Ovary (tissue), 9 donors: Measurements from ENCODE around the gene RIC3. TPM values are rescaled to one million over a fixed set of nuclear protein-coding genes. Genes with fewer than 3 reads are reported as not detected.

ENCODE experiments used
- DNase-seq, 5 donors: peaks; one replicate each; pipeline ENCODE4 v3.0.0-alpha.2; 2019 to 2020
- H3K27ac ChIP-seq, 2 donors: fragments of 200-600 bp; one replicate each; pipeline versions ENCODE4 v1.5.1 to v1.8.0; 2019 to 2022
- H3K27me3 ChIP-seq: fragments of 200-600 bp; one replicate; pipeline ENCODE4 v1.8.0; 2022
- H3K36me3 ChIP-seq: fragments of 200-600 bp; sonication (generic); one replicate; pipeline ENCODE4 v1.5.1; 2019
- H3K4me1 ChIP-seq: one replicate; pipeline ENCODE4 v1.8.1; 2013; ENCODE audit warnings: mild to moderate bottlenecking, moderate library complexity; ENCODE audit not compliant: insufficient read depth
- H3K4me3 ChIP-seq: fragments of 200-600 bp; sonication (generic); one replicate; pipeline ENCODE4 v1.5.1; 2017
- H3K9me3 ChIP-seq, 2 donors: fragments of 200-600 bp in 1 of 2; sonication (generic) in 1 of 2; one replicate each; pipeline versions ENCODE4 v1.5.1 to v1.8.1; 2013 to 2019; ENCODE audit warnings: mild to moderate bottlenecking in 1 of 2, moderate library complexity in 1 of 2
- EP300 ChIP-seq: sonication (generic); formaldehyde crosslinking; IDR thresholded peaks from one replicate; pipeline ENCODE4 v1.6.1; 2017; ENCODE audit warnings: antibody characterized with exemption
- POLR2A ChIP-seq: fragments of 450-650 bp; IDR thresholded peaks from one replicate; pipeline ENCODE4 v1.6.1; 2017; ENCODE audit warnings: antibody characterized with exemption, mild to moderate bottlenecking, moderate library complexity
- WGBS, 3 donors: extraction: QIAGEN DNeasy Blood & Tissue Kit in 1 of 3; methylation state at CpG; one replicate each; pipeline versions ENCODE4 v1.1.5 to v1.1.7; 2013 to 2017; 5-methylcytosine and 5-hydroxymethylcytosine counted together
- intact Hi-C, 4 donors: fragments of 100-400 bp; cut with DNase I; formaldehyde crosslinking; loops; one replicate each; pipeline versions ENCODE4 v1.11.0 to v1.15.1; 2022 to 2023
- polyA plus RNA-seq, 2 donors: library from polyadenylated mRNA; stranded (reverse); fragments of 200-250 nt in 1 of 2; fragments of 350-450 nt in 1 of 2; fragmentation: Illumina TruSeq in 1 of 2; extraction: RNeasy Lipid Tissue Mini Kit (QIAGEN cat#74804) in 1 of 2; gene quantifications; one replicate each; pipeline ENCODE4 v1.2.3, GENCODE V29; 2013 to 2014
- total RNA-seq, 7 donors: library from RNA; depleted of rRNA in 2 of 7; stranded (reverse); fragments of >200 nt in 2 of 7; fragmentation: NEBNext Ultra II Directional in 3 of 7; extraction: Animal tissue kit (Norgen Biotek cat#: 25700) in 3 of 7; gene quantifications; one replicate each; pipeline versions ENCODE4 v1.1.0 to v1.2.4, GENCODE V29; 2016 to 2023
- TF ChIP-seq, protein P1 (sequence below), 3 donors: fragments of 450-650 bp in 2 of 3; fragments of 200-600 bp in 1 of 3; IDR thresholded peaks; one replicate each; pipeline versions ENCODE4 v1.5.1 to v1.8.0; 2016 to 2022; ENCODE audit warnings: antibody characterized with exemption in 3 of 3, mild to moderate bottlenecking in 1 of 3
- donor health status: DM: no; HTN: no; CAD: no; lungs with moderate emphysema.
- donor health status: DM: no; HTN: no; CAD: no.
- donor health status: Bipolar disorder and iron deficiency.
- donor health status: DM: yes; HTN: yes; CAD: no.
- donor health status: DM: no; HTN: no; CAD: no.
- donor health status: DM: yes; HTN: yes; CAD: no.

RIC3 gene
- total and polyA plus RNA-seq, 9 donors = 10.6 to 31.4 (median 26.3) TPM

DNA sequence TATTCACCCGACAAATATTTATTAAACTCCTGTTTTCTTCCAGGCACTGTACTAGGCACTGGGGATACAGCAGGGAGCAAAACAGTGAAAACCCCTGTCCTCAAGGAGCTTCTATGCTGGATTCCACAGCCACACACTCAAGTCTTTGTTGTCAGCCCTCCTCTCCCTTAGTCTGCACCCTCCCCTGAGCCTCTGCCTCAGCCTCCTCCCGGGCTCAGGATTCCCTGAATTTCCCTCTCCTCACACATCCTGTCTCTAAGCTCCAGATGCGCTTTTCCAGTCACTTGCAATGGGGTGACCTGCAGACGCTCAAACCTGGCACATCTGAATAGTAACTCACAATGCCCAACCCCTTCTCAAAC lies 101.3 kb downstream of the RIC3 start:
- intact Hi-C loops = no loop called here
- Histone ChIP-seq H3K27me3 (no peaks in the 10 kb centered on the region), H3K4me3 (no peak overlapping the region), H3K27ac (no peak overlapping the region), H3K9me3 (no peaks in the 10 kb centered on the region), H3K4me1 (peaks cover 18% of the 10 kb centered on the region), H3K36me3 (no peaks in the 10 kb centered on the region)
- 92 to 93% (median 93%) methylated on average over 4 of the region's 4 CpGs for WGBS, 3 donors
- TF ChIP-seq POLR2A (no peak), EP300 (no peak)
- TF ChIP-seq, protein P1, sequence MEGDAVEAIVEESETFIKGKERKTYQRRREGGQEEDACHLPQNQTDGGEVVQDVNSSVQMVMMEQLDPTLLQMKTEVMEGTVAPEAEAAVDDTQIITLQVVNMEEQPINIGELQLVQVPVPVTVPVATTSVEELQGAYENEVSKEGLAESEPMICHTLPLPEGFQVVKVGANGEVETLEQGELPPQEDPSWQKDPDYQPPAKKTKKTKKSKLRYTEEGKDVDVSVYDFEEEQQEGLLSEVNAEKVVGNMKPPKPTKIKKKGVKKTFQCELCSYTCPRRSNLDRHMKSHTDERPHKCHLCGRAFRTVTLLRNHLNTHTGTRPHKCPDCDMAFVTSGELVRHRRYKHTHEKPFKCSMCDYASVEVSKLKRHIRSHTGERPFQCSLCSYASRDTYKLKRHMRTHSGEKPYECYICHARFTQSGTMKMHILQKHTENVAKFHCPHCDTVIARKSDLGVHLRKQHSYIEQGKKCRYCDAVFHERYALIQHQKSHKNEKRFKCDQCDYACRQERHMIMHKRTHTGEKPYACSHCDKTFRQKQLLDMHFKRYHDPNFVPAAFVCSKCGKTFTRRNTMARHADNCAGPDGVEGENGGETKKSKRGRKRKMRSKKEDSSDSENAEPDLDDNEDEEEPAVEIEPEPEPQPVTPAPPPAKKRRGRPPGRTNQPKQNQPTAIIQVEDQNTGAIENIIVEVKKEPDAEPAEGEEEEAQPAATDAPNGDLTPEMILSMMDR (IDR thresholded peaks at IDR 0.05) = no peak
- no peak for DNase-seq

DNA sequence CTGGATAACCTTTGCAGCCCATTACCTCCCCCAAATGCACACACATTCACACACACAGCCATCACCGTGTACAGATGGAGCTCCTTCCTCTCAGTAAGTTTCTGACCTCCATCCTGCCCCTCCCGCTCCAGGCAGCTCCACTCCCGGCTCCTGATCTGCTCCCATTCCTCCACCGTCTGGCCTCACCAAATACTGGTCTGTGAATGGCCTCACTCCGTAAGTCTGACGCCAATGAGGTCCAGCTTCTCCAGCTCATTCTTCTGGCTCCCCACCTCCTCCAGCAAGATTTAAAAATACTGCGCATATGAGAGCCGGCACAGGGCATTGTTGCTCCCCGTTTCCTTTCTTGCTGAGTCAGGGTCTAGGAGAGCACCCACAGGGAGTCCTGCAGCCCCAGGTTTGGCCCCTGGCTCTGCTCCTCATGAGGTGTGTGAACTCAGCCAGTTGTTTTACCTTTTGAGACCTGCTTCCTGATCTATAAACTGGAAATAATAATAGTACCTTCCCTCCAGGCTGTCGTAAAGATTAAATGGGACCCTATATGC lies 101.8 kb downstream of the RIC3 start:
- H3K36me3 ChIP-seq = no peaks in the 10 kb centered on the region
- 55 to 76% (median 61%) methylated on average over 10 of the region's 10 CpGs for WGBS, 3 donors
- H3K4me1 ChIP-seq = peaks cover 18% of the 10 kb centered on the region
- intact Hi-C loops = no loop called here
- DNase-seq = no peak
- TF ChIP-seq EP300 = no peak
- TF ChIP-seq, protein P1 (IDR thresholded peaks at IDR 0.05) = no peak
- TF ChIP-seq POLR2A = no peak
- no peak overlapping the region for H3K27ac ChIP-seq
- H3K27me3 ChIP-seq = no peaks in the 10 kb centered on the region
- H3K4me3 ChIP-seq = no peak overlapping the region
- H3K9me3 ChIP-seq = no peaks in the 10 kb centered on the region

DNA sequence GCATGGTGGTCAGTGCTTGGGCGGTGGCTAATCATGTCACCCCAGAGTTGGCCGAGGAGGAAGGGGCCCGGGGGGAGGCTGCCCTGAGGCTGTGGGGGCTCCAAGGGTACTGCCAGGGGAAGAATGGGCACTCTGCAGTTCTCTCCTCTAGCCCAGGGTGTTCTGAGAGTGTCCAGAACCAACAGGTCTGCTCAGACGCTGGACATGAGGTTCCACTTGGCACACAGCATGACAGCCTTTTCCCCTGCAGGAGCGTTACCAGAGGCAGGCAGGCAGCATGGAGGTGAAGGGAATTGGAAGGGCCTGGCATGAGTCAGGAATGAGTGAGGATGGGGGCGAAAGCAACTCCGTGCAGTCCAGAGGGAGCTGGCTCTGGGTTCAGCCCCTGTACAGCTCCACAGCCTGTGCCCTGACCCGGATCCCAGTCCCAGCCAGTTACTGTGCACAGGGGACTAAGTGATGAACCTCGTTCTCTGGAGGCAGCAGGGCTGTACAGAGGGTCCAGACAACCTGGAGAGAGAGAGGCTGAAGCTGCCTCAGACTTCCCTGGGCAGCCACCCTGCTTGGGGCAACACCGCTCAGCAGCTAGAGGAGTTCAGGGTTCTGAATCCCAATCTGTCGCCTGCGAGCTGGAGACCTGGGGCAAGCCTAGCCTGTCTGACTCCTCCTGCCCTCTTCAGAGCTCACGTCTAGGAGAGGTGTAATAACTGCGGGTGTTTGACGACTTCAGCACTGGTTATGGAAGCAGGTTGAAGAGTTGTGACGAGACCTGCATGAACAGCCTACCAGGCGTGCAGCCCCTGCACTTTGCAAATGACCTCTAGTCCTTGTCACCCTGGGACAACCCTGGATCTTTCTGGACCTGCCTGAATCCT lies 102.6 kb downstream of the RIC3 start:
- WGBS, 3 donors = 88 to 91% (median 89%) methylated on average over 16 to 17 of the region's 17 CpGs
- Histone ChIP-seq H3K36me3 (no peaks in the 10 kb centered on the region), H3K27ac (no peak overlapping the region), H3K9me3 (no peaks in the 10 kb centered on the region), H3K4me3 (no peak overlapping the region), H3K27me3 (no peaks in the 10 kb centered on the region), H3K4me1 (peaks cover 18% of the 10 kb centered on the region)
- no peak for TF ChIP-seq EP300
- no peak for TF ChIP-seq POLR2A
- TF ChIP-seq, protein P1 (IDR thresholded peaks at IDR 0.05) = no peak
- no peak for DNase-seq
- intact Hi-C loops = no loop called here

DNA sequence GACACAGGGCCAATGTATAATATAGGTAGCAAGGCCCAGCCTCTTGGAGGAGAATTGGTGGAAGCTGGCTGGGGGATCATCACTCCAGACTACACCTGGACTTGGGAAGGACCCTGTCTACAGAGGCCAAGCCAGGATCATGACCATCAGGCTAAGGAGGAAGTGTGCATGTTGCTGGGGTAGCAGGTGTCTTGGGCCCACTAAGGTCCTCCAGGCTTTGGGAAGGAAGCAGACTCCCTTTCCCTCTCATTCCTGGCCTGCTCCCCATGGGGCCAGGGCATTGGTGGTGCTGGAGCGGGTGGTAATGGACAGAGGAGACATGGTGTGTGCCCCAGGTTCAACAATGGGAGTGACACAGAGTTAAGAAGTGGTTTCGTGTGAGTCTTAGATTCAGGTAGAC lies 103.8 kb downstream of the RIC3 start:
- no peaks in the 10 kb centered on the region for H3K36me3 ChIP-seq
- no peak for DNase-seq
- 99 to 100% (median 100%) methylated on average over 2 of the region's 2 CpGs for WGBS, 3 donors
- H3K4me1 ChIP-seq = peaks cover 18% of the 10 kb centered on the region
- H3K27me3 ChIP-seq = no peaks in the 10 kb centered on the region
- intact Hi-C loops = no loop called here
- no peak overlapping the region for H3K27ac ChIP-seq
- no peaks in the 10 kb centered on the region for H3K9me3 ChIP-seq
- H3K4me3 ChIP-seq = no peak overlapping the region
- TF ChIP-seq POLR2A = no peak
- TF ChIP-seq, protein P1 (IDR thresholded peaks at IDR 0.05) = no peak
- no peak for TF ChIP-seq EP300
